Measurements from ENCODE around the gene PDP2.

DNA sequence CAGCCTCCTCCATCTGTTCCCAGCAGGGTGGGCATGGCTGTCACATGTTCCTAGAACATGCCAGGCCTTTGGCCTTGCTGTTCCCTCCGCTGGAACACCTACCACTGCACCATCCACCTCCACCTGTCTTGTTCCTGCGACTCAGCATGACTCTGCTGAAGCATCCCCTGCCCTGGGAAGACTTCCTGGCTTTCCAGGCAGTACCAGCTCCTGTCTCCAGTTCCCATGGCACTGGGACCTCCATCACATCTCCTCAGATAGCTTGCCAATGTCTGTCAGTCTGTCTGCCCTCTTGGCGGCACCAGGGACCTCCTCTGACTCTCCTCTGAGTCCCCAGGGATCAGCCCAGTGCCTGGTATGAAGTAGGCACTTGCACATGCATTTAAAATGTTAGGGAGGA is 15.7 kb downstream of the PDP2 start:
- TF ChIP-seq, protein P1, sequence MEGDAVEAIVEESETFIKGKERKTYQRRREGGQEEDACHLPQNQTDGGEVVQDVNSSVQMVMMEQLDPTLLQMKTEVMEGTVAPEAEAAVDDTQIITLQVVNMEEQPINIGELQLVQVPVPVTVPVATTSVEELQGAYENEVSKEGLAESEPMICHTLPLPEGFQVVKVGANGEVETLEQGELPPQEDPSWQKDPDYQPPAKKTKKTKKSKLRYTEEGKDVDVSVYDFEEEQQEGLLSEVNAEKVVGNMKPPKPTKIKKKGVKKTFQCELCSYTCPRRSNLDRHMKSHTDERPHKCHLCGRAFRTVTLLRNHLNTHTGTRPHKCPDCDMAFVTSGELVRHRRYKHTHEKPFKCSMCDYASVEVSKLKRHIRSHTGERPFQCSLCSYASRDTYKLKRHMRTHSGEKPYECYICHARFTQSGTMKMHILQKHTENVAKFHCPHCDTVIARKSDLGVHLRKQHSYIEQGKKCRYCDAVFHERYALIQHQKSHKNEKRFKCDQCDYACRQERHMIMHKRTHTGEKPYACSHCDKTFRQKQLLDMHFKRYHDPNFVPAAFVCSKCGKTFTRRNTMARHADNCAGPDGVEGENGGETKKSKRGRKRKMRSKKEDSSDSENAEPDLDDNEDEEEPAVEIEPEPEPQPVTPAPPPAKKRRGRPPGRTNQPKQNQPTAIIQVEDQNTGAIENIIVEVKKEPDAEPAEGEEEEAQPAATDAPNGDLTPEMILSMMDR (conservative IDR thresholded peaks at IDR 0.05; ENCODE audit: low read depth, low read length) = no peak
- TF ChIP-seq EZH2 (IDR thresholded peaks at IDR 0.05; ENCODE audit: borderline replicate concordance, low read depth, low read length, poor library complexity, severe bottlenecking) = no peak
